GM19463 (cell line): ENCODE measurements around the gene TPGS2.
"Not testable (repeated sequence)": the region's sequence is repeated elsewhere in the genome, so short reads cannot be mapped to it uniquely, and the experiment has no call there.

Experiments
- ATAC-seq: cut with Tn5 transposase; IDR thresholded peaks from one replicate; pipeline ENCODE4 v1.9.1; 2021; ENCODE audit warnings: mild to moderate bottlenecking, moderate library complexity; ENCODE audit not compliant: unreplicated experiment

The TPGS2 gene

DNA sequence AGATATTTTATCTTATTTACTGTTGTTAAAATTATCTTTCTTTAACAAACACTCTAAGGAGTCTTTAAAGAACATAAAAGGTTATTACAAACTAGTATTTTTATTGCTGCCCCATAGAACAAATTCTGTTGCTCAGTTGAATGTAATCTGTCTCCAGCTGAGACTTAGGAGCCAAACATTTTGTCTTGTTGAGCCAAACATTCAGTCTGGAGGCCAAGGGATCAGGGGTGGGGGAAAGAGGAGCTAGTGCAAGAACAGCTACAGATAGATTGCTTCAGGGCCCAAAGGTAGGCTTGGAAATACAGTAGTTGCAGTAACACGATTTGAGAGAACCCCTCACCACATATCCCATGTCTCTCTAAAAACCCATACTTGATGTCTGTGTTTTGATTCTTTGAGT, 51.2 kb downstream of the TPGS2 start:
- no peak for ATAC-seq

GRCh38 chr18:36776650-36777049, 52.2 kb downstream of the TPGS2 start:
- no peak for ATAC-seq

DNA sequence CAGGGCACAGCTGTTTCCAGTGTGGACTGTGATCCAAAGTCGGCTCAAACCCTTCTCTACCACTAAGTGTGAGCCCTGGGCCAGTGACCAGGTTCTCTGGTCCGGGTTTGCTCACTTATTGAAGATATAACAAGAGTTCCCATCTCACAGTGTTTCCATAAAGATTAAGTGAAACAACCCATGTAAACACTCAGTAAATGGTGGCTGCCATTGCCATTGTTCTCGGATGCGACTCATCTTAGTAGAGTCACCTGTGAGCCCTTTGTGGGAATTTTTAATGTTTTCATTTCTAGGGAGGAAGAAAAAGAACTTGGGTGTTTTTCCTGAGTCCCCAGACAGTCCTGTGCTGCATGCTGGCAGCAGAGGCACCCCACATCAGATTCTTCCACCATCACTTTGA, 53.4 kb downstream of the TPGS2 start:
- no peak for ATAC-seq

DNA sequence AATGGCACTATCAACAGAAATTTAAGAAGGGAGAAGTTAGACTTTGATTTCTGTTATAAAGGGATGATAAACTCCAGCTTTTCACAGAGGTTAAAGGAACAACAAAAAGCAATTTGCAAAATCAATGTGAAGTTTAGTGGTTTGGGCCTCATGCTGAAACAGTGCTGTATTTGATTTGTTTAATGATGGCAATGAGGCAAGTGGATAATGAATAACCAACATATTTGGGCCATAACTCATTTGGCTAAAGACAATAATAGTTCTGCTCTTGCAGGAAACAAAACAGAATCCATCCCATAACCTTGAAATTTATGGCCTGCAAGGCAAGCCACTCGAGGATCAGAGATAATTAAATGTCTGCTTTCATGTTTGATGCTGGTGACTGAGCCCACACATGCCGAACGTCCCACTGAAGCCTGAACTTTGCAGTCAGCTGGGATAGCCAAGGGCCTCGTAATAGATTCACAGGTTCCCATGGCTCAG, 56.5 kb downstream of the TPGS2 start:
- ATAC-seq, result no peak

GRCh38 chr18:36771245-36771644, 57.6 kb downstream of the TPGS2 start:
- no peak for ATAC-seq

GRCh38 chr18:36770315-36770946, 58.4 kb downstream of the TPGS2 start:
- no peak for ATAC-seq

- no peak for ATAC-seq
Measured at GRCh38 chr18:36769611-36770314, 59.0 kb downstream of the TPGS2 start.

GRCh38 chr18:36769172-36769571, 59.6 kb downstream of the TPGS2 start:
- ATAC-seq, result no peak

DNA sequence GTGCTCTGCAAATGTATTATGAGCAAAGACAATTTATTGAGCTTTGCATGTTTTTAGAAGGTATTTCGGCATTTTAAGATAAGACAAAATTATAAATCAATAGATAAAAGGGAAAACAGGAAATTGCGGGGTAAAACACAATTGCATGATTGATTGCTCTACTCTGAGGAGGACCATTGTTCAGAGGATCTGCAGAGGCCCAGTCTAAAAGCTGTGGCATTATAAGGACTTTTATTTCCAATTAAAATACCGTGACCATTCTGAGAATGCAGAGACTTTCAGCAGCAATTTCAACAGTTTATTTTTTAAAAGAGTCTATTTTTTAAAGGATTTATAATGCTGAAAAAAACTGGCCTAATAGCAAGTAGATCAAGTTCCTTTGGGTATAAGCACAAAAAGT, 62.0 kb downstream of the TPGS2 start:
- no peak for ATAC-seq

DNA sequence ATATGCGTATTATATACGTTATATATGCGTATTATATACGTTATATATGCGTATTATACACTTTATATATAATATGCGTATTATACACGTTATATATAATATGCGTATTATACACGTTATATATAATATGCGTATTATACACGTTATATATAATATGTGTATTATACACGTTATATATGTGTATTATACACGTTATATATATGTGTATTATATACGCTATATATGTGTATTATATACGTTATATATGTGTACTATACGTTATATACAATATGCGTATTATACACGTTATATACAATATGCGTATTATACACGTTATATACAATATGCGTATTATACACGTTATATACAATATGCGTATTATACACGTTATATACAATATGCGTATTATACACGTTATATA, 65.8 kb downstream of the TPGS2 start:
- not testable (repeated sequence) for ATAC-seq

GRCh38 chr18:36762074-36762473, 66.7 kb downstream of the TPGS2 start:
- no peak for ATAC-seq

DNA sequence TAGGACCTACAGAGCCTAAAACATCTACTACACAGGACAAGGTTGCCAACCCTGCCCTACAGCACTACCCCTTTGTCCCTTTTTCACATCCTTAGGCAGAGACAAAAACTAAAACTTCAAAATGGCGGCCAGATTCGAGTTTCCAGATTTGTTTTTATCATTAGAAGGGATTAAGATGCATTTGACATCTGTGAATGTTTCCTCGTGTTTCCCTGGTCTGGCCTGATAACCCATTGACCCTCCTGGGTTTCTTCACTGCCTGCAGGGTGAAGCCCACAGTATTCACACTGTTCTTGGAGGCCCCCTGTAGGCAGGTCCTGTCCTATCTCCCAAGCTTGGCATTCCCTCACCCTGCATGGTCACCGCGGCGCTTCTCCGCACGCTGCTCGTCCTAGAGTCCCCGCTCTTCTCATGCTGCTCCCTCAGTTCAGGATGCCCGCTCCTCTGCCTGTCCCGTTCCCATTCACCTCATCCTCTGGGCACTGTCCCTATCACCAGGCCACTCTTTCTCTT, 67.6 kb downstream of the TPGS2 start:
- no peak for ATAC-seq

DNA sequence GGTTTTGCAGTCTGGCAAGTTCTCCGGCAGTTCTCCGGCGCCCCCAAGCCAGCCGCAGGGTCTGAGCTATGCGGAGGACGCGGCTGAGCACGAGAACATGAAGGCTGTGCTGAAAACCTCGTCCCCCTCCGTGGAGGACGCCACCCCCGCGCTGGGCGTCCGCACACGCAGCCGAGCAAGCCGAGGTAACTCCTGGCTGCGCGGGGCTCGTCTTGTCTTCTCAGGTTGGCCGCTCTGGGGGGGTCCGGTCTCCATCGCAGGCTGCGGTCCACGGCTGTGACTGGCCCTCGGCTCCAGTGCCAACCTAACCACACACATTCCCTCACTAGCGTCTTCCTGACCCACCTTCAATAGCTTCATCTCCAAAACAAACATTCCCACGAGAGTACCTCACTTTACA, 68.2 kb downstream of the TPGS2 start:
- no peak for ATAC-seq

GRCh38 chr18:36759167-36759776, 69.5 kb downstream of the TPGS2 start:
- no peak for ATAC-seq

- ATAC-seq, result no peak
Measured at GRCh38 chr18:36758623-36759022, 70.2 kb downstream of the TPGS2 start.

DNA sequence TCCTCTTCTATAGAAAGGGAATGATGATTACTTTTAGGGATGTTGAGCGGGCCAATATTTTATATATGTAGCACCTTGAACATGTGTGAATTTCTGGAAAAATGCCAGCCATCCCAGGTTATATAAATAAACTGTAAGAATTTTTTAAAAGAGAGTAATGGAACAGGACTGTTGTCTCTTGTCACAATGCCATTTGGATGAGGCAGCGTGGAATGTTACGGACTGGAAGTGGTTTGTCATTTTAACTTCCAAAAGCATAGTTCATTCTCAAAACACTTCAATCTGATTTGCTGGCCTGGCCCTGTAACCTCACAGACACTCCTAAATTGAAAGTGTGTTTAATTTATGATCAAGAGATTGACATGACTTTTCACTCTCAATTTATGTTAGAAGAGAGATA, 70.8 kb downstream of the TPGS2 start:
- no peak for ATAC-seq

DNA sequence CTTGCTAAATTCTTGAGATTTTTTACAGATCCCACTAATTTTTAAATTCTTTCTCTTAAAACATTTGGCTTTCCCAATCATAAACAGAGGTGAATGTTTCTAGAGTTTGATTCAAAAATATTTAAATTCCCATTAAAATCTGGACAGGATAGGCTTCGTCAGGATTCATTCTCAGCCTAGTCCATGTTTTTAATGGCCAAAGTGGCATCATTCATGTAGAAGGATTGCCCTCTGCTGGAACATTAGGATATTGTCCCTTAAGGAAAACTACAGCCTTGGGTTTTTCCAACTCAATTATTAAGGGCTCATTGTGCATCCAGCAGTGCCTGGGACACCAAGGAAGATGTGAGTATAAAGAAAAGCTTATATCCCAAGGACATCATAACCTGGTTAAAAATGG, 71.7 kb downstream of the TPGS2 start:
- no peak for ATAC-seq

GRCh38 chr18:36756242-36756641, 72.6 kb downstream of the TPGS2 start:
- no peak for ATAC-seq

DNA sequence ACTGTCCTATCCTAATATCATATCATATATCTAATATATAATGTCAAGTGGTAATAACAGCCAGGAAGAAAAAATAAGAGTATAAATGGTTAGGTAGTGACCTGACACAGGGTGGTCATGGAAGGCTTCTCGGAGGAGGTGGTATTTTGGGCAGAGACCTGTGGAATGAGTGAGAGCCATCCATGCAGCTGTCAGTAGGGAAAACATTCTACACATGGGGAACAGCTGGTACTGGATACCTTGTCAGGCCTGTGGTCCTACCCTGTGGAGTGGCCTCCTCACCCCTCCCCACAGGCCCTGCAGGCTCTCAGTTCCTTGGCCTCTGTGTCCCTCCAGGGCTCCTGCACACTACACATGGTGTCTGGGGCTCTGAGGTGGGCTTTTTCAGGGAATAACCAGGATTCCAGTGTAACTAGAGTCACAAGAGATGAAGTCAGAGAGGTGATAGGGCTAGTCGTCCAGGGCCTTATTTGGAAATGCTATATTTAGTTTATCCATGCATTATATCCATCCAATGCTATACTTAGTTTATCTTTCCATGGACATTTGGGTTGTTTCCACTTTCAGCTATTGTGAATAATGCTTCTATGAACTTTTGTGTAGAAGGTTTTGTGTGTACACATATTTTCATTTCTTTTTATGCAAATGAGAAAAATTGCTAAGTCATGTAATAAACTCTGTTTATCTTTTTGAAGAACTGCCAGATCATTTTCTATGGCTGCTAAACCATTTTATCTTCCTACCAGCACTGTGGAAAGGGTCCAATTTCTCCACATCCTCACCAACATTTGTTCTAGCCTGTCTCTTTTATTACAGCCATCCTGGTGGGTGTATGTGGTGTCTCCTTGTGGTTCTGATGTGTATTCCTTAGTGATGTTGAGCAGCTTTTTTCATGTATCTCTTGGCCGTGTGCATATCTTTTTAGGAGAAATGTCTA, 75.6 kb downstream of the TPGS2 start:
- ATAC-seq, result no peak

DNA sequence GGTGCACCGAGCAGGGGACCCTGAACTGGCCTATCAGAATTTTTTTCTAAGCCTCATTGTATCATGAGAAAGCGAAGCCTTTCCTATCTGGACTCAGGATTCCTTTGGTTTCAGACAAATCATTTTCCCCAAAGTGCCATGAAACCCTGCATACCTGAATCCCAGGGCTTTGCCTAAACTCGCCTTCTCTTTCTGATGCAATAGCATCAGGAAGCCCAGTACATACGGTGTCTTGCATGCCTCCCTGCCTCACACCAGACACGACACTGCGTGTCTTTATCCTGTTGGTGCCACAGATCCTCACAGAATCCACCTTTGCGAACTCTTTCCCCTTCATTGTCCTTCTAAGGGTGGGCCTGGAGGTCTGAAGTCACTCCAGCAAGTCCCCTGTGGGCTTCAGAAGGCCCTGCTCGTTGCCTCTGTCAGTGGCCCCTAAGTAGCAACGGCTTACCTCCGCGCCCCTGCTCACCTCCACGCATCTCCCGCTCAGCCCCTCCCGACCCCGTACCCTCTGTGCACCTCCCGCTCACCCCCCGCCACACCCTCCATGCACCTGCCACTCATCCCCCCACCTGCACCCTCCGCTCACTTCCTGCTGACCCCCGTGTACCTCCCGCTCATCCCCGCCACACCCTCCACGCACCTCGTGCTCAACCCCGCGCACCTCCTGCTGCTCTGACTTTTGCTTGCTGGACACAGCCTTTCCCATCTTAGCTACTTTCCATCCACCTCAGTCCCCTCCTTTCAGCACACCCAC, 83.4 kb downstream of the TPGS2 start:
- no peak for ATAC-seq
